Muscle of back (tissue), 11 donors: ENCODE results near the gene TAOK3. TPM values are rescaled to one million over a fixed set of nuclear protein-coding genes. Genes with fewer than 3 reads are reported as not detected.
A peak's percentile ranks its signal among the peaks of the same experiment; 100 is the strongest.

Source experiments
- DNase-seq, 3 donors: peaks; one replicate each; pipeline versions ENCODE4 v3.0.0 to v3.0.0-alpha.2; 2013
- polyA plus RNA-seq, 10 donors: library from polyadenylated mRNA; unstranded; fragments of 120-200 nt; gene quantifications; one replicate each; pipeline ENCODE4 v1.2.1, GENCODE V29; 2013; ENCODE audit not compliant: insufficient read length in 10 of 10

The TAOK3 gene
- polyA plus RNA-seq, 10 donors: 13.6 to 24.5 (median 19.7) TPM

- no peak for DNase-seq
Observed at GRCh38 chr12:118219106-118219505, 153.6 kb downstream of the TAOK3 start.

- DNase-seq: no peak
Observed at GRCh38 chr12:118213452-118213851, 159.3 kb downstream of the TAOK3 start.

- no peak for DNase-seq
Observed at GRCh38 chr12:118212606-118213005, 160.1 kb downstream of the TAOK3 start.

DNA sequence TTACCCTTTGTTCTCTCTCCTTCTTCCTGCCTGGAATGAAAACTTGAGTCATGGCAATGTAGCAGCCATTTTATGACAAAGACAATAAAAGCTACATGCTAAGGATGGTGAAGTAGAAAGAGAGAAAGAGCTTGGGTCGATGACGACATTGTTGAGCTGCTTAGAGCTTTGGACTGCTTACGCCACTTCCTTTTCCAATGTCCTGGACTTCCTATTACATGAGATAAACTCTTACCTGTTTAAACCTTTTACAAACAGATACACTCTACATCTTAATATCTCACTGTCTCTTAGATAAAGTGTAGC lies 166.6 kb downstream of the TAOK3 start:
- no peak for DNase-seq

GRCh38 chr12:118193958-118194357 lies 178.7 kb downstream of the TAOK3 start:
- no peak for DNase-seq

DNA sequence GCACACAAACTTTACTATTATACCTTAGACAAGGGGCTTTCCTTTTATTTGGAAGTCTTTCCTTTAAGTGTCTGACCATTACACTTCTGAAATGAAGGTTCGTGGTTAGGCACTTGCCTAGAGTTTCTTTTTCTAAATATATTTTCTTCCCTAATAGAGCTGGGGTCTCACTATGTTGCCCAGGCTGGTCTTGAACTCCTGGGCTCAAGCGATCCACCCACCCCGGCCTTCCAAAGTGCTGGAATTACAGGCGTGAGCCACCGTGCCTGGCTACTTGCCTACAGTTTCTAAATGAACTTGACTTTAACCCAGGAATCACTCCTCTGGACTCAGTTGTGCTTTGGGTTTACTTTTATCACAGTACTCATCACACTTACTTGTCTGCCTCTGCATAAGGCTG lies 179.2 kb downstream of the TAOK3 start:
- DNase-seq: no peak

DNA sequence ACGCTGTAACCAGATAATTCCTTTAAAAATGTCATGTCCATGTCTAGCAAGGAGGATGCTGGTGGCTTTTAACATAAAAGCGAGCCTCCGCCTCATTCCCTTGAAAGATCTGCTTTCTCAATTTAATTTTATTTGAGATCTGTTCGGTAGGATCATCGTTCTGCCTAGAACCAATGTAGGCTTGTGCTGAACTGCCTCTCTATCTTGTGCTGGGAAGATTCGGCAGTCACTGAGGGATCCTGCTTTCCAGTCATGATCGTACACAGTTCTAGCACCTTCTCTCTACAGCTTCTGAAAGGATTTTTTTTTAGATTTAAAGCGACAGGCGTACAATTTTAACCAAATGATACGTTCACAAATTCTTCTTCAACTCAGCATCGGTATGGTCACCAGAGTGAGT lies 182.4 kb downstream of the TAOK3 start:
- peak; percentile 44 to 78 (median 54) for DNase-seq

DNA sequence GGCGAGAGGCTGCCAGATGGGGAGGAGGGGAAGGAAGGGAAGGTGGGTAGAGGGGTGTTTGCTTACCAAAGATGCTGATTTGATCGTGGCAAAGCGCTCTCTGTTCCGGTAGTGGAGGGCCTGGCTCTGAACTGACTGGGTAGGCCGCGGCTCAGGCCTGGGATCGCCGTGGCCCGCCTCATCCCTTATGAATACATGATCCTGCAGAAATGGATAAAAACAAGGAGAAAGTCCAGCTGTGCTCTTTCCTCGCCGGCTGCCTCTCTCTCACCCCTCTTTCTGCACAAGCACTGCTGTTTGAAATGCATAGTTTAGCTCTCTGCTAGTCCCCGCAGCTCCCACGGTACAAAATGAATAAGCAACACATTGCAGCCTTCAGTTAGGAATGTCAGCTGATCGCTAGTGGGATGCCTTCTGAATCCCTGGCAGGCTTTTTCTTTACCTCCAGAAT lies 182.9 kb downstream of the TAOK3 start:
- peak; percentile 52 to 83 (median 53) for DNase-seq

DNA sequence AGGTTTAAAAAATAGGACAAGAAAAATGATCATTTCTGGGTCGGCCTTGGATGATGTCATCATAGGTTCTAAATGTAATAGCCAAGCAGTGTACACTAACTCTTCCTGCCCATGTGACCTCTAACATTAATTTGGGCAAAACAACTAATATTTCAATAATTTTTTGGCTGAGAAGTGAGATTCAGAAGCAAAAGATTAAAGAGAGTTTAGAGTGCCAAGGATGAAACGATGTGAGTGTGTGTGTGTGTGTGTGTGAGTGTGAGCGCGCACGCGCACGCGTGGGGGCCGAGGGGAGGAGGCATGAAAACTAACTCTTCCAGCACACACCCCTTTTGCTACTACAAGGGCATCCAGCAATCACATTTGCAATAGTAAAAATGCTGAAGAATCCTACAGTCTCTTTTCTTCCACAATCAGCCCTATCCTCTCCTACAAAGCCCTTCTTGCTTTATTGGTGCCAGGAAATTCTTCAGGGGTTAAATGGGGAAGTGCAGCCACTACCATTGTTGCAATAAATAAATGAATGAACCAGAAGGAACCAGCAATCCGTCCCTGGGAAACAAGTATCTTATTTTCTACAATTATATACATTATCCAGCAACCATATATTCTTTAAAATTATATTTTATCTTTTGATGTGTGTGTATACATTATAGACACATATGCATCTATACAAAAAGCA lies 183.9 kb downstream of the TAOK3 start:
- peak; percentile 49 to 83 (median 70) for DNase-seq

- peak in 2 of 3 donors; percentile 13 to 20 for DNase-seq
Observed at GRCh38 chr12:118187751-118188435, 184.8 kb downstream of the TAOK3 start.

DNA sequence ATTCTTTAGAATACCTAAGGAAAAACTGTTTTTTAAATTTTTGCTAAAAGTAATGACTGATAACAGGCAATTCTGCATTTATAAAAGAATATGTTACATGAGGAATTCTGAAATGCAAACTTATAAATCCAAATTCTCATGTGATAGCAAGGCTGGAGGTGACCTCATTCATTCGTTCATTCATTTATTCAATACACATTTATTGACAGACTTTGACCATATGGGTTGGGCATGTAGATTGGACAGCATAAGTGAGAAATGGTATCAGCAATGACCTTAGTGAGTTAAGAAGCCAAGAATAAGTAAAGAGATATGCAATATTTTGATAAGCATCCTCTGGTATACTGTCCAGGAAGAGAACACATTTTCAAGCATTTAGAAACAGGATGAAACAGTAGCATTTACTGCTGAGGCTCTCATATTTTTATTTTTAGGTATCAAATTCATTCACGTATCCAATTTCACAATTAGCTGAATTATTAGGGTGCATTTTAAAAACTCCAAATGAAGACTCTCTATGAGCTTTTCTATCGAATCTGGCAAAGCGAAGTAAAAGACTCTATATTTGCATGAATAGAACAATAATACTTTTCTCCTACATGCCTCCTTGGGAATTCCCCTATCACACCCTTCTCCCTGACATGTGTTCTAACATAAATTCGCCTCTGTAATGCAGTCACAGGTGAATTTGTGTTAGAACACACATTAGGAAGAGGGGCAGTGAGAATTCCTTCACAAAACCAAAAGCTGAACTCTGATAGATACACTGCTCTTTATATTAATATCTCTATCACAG lies 186.9 kb downstream of the TAOK3 start:
- no peak for DNase-seq

DNA sequence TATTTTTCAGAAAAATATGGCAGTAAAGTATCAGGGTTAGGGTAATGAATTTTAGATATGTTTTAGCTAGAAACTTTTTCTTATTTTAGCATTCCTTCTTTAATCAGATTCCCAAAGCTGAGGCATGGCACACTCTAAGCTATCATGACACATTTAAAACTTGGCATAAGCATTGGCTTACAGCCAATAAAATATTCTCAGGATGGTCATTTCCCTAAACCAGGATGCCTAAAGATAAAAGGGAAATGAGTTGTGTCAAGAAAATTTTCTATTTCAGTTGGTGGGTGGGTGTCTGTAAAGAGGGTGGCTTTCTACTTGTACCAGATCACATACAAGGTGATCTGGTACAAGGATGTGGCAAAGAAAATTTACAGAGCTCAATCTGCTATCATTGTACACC lies 189.0 kb downstream of the TAOK3 start:
- no peak for DNase-seq

DNA sequence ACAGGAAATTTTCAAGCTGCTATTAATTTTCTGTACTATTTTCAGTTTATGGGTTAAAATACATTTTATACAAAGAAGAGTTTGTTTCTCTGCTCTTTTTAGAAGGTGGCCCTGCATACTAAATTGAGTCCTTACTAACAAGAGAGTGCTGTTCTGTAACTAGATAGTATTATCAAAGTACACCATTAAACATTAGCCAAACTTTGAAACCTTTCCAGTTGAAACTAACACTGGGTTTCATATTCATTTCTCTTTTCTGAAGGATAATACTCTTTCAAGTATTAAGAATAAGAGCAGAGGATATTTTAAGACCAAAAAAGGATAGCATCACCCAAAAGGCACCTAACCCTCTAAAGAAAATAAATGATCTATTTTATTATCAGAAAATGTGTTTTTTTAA lies 189.6 kb downstream of the TAOK3 start:
- no peak for DNase-seq

GRCh38 chr12:118175823-118176447 lies 196.8 kb downstream of the TAOK3 start:
- no peak for DNase-seq

DNA sequence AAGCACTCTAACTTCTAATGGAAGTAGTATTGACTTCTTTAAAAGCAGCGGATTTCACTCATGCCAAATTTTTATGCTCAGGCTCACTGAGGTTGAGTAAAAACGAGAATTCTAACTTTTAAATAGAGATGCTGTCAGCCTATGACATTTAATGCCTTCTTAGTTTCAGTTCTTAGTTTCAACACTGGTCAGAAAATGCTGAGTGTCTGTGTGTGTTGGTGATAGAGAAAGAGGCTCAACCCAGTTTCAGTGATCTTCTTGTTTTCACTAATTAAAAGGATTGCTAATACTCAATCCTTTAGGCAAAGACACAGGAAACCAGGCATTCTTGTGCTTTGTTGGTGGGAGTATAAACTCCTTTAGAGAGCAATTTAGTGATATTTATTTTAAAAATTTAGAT lies 205.8 kb downstream of the TAOK3 start:
- DNase-seq: no peak

DNA sequence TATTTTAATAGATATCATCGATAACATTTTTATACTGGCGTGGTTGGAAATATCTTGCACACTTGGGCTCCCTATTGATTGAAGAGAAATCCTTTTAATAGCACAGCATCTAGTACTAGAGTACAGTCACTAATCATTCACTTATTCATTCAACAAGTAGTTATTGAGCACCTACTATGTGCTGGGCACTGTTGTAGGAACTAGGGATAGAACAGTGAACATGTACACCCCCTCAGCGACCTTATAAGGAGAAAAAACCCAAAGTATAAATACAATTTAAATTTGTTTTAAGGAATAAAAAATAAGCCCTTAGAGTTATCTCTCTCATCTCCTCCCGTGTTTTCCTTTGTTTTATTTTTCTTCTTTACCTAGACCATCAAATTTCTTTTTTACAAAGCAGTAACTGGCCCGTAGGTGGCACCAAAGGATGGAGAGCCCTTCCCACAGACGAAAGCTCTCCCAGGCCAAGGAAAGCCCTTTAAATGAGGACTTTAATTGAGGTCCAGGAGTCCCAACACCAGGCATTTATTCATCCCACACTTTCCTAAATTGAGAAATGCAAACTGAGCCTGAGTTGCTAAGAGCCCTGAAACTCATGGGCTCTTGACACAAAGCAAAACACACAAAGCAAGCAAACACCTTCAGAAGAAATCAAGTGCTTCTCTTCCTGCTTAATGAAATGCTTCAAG lies 207.8 kb downstream of the TAOK3 start:
- DNase-seq: peak; percentile 14 to 44 (median 15)

GRCh38 chr12:118160536-118160935 lies 212.2 kb downstream of the TAOK3 start:
- DNase-seq: no peak

DNA sequence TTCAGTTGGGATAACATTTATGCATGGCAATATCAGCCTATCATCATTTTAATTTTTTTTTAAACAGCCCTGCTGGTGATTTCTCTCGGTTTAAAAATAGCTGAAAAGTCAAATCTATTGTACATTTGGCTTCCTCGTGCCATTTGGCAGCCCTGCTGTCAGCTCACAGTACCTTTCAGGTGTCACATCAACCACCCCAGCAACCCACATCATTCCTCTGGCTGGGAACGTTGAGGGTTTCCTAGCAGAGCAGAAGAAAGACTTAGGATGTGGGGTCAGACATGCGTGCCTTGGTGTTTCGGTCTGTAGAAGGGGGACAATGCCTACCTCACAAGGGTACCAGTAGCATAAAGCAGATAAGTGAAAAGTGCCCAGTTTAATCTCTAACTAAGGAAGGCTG lies 221.0 kb downstream of the TAOK3 start:
- DNase-seq: no peak

GRCh38 chr12:118150625-118151024 lies 222.1 kb downstream of the TAOK3 start:
- no peak for DNase-seq

GRCh38 chr12:118148287-118148686 lies 224.4 kb downstream of the TAOK3 start:
- DNase-seq: no peak

- no peak for DNase-seq
Observed at GRCh38 chr12:118145798-118146156, 226.9 kb downstream of the TAOK3 start.
